DMS79 treated with DMSO at 0.1 percent for 48 hours (cell line): ENCODE measurements around the gene TFEB.

Experiments
- DNase-seq: peaks from one replicate; lab custom pipeline; 2025; lab: John Stamatoyannopoulos, UW

TFEB gene

DNA sequence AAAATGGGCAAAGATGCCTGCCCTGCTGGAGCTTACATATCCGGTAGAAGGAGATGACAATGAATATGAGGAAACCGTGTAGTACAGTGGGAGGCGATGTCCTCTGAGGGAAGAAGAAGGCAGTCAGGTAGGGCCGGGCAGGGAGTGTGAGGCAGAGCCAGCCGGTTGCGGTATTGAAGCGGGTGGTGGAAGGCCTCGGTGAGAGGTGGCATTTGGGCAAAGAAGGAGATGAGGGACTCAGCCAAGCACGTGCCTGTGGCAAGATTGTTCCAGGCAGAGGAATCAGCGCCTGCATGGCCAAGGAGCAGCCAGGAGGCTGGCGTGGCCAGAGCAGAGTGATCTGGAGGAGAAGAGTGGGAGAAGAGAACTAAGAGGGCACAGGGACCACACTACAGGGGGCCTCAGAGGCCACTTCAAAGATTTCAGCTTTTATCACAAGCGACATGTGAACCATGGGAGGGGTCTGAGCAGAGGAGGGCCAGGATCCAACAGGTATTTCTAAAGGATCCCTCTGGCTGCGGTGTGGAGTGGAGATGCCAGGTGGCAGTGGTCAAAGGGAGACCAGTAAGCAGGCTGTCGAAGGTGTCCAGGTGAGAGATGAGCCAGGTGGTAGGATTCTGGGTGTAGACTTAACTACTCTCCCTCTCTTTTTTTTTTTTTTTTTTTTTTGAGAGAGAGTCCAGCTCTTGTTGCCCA is 83.3 kb downstream of the TFEB start:
- DNase-seq = no peak

DNA sequence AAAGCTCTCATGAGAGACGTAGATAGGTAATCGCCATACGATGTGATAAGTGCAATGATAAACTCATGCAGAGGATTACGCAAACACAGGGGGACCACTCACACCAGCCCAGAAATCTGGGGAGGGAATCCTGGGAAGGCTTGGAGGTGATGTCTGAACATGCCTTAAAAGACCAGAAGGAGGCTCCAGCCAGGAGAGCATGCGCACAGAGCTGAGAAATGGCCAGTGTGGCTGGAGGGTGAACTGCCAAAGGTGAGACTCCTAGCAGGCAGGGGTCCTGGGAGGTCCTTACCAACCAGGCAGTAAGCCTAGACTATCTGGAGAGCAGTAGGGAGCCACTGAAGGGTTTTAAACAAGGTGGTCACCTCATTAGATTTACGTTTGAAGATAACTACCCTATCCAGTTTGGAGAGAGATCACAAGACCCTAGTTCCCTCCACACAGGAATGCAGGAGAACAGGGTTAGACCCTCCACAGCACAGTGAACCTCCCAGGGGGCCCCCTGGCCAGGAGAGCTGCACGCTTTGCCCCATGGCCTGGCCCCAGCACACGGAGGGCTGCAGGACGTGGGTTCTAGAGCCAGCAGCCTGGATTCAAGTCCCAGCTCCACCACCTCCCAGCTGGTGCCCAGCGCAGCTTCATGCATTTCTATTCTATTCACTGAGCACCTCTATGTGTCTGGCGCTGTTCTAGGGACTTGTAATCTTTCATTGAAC is 84.0 kb downstream of the TFEB start:
- DNase-seq = no peak

DNA sequence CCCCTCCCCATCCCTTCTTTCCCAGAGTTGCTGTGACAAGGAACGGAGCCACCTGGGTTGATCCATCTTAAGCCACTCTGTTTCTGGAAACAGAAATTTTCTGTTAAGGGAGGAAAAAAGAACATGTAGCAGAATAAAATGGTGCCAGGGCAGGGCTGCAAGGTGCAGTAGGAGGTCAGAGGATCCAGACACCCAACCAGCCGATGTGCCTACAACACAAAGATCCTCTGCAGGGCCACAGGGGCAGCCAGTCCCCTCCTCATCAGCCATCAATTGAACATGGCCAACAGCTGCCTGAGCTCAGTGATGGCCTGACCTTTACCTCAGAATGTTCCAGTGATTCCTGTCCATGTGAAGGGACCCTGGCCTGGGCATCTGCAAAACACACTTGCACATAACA is 85.3 kb downstream of the TFEB start:
- no peak for DNase-seq

DNA sequence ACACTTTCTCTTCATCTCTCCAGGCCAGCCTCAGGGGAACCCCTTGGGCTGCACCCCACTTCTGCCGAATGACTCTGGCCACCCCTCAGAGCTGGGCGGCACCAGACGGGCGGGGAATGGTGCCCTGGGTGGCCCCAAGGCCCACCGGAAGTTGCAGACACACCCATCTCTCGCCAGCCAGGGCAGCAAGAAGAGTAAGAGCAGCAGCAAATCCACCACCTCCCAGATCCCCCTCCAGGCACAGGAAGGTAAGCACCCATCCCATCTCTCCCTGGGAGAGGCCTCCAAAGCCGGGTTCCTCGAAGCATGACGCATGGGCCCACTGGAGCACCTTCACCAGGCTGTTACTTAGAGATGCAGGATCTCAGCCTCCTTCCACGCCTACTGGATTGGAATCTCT is 85.8 kb downstream of the TFEB start:
- DNase-seq = no peak

DNA sequence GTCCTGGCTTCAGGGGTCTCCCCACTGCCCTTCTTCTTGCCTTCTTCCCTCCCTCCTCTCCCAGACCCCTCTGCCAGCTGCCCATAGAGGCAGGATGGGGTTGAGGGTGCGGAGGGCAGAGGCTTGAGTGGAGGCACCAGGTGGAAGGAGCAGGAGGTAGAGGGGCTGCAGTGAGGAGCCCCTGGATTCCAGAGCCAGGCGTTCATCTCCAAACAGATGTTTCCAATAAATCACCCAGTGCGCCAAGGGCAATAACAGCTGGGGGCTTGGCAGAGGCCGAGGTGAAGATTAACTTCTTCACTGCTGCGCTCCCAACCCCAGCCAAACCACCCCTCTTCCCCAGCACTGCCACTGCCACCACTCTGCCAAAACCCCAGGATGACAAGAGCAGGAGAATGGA is 86.5 kb downstream of the TFEB start:
- no peak for DNase-seq

DNA sequence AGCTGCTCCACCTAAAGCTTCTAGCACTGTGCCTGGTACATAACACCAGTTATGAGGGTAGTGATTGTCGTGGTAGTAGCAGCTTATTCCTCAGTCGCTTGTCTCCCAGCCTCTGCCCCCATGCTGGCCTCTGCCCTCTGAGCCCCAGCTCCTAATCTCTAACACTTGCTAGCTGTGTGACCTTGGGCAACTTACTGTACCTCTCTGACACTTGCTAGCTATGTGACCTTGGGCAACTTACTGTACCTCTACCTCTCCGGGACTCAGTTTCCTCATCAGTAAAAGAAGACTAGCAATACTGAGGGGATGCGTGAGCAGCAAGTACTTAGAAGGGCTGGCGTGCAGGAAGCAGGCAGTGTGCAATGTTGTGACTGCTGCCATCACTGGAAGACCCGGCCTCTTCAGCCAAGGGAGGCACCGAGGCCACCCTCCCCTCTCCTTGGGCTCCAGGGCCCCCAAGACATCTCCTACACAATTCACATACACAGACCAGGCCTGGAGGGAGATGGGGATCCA is 87.3 kb downstream of the TFEB start:
- no peak for DNase-seq

DNA sequence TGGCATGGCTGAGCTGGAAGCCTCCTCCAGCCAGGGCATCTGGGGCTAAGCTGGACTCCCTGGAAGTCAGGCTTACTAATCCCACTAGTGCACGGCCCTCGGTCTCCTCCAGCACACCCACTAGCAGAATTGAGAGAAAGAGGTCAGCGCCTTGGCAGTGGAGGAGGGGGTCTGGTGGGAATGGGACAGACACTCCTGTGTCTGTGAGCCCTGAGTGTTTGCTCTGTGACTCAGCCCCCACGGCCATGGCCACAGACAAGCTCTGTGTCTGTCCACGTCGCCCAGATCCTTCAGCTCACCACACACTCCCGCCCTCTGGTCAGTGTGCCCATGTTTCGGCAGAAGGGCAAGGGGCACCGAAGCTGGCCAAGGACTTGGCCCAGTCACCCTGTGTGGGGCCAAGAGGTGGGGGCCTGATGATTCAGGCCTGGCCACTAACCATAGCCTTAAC is 88.3 kb downstream of the TFEB start:
- no peak for DNase-seq

DNA sequence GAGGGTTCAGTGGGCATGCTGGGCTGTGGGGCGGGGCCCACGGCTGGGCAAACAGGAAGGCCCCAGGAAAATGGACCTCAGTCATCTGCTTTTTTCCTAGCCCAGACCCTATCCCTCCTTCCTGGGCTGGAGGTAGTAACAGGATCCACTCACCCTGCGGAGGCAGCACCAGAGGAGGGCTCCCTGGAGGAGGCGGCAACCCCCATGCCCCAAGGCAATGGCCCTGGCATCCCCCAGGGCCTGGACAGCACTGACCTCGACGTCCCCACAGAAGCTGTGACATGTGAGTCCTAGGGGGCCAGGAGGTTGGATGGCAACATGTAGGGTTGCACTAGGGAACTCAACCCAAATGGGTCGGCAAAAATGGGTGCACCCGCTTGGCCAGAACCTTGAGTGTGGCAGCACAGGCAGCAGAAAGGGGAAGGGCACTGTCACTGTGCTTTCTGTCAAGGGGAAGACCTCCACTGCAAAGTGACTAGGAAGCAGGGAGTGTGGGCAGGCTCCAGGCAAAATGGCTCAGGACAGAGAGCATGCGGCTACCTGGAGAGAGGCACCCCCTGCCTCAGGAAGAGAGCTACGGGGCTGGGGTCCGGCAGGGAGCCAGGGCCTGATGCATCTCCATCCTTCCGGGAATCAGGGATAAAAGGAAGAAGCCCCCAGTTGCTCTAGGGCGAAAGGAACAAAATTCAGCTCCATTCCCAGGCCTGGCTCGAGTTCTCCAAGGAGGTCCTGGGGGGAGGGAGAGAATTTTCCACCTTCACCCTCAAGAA is 89.2 kb downstream of the TFEB start:
- DNase-seq = no peak

DNA sequence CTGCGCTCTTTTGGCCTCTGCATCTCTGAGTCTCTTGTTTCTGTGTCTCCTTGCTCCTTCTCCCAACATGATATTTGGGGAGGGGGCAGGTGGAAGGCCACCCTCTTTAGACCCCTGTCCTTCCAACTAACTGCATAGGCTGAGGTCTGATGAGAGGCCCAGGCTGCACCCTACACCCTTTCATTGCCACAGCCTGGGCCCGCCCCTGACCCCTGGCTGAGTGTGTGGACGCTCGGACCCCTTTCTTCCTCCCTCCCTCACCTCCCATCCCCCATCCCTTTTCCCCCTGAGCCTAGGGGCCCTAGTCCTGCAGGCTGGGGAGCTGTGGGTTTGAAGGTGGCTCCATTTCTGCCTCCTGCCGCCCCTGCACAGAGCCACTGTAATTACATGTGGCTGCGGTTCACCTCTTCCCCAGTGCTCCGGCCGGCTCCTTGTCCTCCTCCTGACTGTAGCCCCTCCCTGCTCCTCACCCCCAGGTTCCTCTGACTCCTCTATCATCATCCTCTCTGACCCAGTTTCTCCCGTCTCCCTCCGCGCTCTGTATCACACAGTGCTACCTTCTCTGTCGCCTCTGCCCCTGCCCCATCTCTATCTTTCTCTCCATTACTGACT is 90.3 kb downstream of the TFEB start:
- no peak for DNase-seq

DNA sequence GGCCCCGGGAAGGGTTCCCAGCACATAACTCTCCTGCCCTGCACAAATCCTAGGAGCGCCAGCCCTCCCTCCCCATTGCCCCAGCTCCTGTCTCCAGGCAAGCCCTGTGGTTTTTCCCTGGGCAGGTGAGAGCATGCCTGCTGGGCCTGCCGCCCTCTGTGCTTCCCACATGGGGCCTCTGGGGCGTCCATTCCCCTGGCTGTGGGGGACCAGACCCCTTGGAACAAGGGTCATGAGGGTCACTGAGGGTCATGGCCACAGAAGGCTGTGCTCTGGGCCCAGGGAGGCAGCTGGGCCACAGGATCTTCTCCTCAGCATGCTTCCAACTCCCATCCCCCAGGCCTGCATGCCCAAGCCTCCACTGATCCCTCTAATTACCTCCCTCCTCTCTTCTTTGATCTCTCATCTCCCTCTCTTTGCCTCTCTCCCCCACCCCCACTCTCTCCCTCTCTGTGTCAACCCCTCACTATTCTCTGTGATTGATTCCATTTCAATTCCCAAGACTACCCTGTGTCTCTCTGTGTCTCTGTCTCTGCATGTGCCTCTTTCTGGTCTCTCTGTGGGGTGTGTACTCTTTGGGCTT is 91.0 kb downstream of the TFEB start:
- no peak for DNase-seq

DNA sequence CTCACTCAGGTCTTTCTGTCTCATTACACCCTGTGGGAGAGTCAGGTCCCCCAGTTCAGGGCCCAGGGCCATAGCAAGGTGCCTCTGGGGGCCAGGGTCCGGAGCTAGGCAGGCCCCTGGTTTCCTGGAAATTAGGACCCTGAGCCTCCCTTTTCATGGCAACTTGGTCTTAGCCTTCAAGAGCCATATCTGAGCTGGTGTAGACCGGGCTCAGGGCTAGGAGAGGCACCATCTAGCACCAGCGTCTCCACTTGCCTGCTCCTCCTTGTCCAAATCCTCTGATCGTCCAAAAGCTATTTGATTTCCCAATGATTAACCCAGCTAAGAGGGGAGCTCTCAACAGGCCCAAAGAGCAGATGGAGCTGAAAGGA is 91.5 kb downstream of the TFEB start:
- no peak for DNase-seq

DNA sequence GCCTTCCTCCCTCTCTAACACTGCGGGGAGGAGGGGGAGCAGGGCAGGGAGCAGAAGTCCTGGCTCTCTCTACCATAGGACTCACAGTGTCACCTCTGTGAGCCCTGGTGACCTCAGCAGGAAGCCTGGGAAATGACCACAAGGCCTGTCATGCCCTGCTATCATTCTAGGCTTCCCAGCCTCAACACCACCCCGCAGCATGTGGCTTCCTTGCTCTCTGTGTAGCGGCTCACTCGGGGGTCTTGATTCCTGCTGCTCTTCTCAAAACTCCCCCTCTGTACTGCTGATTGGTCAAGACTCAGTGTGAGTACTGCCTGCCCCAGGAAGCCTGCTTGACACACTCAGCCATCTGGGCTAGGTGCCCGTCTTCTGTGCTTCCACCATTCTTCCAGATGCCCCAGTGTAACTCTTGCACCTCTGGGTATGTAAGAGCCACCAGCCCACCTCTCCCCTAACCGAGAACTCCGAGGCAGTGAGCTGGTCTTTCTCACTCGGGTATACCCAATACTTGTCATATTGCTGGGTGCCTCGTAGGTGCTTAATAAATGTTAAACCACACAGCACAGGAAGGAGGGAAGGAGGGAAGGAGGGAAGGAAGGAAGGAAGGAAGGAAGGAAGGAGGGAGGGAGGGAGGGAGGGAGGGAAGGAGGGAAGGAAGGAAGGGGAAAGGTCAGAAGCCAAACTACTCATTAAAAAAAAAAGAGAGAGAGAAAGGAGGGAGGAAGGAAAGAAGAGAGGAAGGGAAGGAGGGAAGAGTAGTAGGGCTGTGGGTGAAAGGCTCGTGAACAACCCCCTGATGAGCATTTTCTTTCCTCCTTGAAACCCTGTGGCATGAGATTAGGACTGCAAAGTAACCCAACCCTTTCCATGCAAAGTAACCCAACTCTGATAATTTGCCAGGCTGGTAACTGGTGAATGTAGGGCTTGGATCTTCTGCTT is 92.2 kb downstream of the TFEB start:
- DNase-seq = no peak

DNA sequence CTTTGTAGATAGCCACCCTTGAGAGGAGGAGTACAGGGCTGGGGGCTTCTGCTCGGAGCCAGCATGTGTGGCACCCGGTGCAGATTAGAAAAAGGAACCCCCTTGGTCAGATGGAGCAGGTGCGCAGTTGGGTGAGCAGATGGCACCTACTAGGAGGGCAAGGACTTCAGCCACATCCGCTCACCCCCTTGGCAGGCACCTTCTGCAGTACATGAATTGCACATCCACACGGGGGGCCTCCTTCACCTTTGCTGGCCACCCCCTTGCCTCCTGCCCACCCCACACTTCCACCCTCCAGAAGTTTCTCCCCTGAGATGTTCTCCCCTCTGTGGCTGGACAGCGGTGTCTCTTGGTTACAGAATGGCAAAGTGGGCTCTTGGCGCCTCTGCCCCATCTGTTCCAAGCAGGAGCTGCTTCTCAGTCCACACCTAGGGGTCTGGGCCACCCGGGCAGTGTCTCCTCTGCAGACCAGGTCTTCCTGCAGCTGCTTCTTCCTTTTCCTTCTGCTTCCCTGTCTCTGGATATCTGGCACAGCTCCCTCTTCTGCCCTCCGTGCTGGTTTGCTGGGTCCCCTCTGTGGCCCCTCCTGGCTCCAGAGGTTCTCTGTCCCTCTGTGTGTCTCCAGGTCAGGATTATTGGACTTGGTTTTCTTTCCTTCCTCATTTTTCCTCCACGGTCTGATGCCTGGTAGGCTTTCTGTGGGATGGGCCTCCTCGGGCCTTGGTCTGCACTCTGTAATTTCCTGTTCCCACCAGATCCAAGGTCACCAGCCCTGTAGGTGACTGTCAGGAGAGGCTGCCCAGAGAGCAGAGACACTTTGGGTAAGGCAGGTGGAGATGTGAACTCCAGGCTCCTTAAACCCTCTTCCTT is 93.1 kb downstream of the TFEB start:
- DNase-seq = no peak

DNA sequence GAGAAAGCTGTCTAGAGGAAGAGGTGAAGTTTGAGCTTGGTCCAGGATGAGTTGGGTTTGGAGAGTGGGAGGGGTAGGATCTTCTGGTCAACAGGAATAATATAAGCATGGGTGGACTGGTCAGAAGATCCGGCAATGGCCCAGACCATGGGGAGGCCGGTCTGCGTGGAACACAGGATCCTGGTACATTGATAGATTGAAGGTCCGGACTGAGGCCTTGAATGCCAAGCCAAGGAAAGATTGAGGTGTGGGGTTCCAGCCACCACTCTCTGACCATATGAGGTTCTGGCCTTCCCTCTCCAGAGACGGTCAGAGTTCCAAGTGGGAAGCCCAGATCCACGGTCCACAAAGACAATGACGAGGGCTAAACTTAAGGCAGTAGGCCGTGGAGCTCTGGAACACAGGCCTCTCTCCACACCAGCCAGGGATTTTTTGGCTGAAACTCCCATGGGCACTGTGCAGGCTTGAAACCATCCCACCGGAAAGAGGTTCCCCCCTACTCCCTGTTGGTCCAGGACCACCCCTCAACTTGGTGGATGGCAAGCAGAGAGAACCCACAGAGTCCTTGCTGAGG is 94.0 kb downstream of the TFEB start:
- no peak for DNase-seq

DNA sequence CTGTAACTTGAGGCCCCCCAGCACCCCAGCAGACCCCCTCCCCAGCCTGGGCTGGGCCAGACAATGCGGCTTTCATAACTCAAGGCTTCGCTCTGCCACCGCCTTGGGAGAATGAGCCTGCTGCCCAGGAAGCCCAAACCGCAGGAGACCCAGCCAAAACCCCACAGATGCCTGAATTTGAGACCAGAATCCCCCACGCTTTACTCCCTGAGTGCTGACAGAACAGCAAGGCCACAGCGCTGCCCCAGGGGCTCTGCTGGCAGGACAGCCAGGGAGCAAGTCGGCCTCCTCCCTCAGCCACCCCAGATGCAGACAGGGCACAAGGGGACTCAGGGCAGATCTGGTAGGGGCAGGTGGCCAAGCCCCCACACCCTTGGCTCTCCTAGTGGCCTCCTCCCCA is 95.0 kb downstream of the TFEB start:
- DNase-seq = no peak

DNA sequence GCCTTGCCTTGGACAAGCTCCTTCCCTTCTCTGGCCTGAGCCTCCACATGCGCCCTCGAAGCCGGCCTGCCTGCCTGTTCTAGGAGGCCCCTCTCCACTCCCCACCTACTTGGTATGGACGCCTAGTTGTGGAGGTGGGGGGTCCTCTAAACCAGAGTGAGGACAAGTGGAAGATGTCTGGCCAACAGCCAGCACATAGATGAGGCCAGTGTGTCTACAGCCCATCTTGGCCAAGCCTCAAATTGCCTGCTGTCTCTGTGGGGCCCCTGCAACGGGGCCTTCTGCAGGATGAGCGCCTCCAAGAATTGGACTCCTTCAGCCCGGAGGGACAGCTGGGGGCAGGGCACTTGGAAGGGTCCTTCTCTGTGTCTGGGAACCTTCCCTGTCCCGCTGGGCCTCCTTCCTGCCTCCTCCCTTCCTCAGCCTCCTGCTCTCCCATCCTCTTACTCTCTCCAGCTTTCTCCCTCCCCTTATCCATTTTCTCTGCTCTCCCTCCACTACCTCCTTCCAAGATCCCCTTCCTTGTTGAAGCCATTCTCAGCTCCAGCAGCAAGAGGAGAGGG is 95.5 kb downstream of the TFEB start:
- no peak for DNase-seq

DNA sequence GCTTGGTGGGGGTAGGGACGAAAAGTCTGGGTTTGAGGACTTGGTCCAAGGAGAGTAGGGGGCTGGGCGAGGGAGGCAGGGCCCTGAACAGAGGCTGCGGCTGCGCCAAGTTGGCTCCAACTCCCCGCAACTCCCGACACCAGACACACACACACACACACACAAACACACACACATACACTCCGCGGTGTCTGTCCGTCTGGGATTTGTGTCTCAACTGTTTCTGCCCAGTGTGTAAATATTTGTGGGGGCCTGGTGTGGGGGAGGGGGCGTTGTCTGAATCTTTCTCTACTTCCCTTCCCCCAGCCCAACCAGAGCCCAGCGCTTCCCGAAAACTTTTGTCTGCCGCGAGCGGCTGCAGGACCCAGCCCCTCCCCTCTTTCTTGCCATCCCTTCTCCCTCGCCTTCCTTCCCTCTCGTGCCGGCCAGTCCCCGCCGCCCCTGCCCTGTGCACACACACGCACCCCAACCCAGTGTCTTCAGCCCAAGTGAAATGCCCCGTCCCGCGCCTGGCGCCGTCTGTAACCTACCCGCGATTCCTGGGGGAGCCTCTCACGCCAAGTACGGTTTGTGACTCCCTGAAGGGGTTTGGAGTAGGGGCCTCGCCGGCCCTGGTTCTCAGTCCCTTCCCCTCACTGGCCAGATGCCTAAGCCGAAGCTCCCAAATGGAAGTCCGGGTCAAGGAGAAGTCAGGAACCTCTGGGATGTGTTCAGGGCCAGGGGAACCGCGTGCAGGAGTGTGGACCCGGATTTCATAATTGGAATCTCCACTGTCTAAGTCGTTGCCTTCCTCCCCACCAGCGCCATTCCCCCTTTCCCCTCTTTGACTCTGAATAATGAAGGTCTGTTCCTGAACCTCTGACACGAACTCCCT is 96.2 kb downstream of the TFEB start:
- DNase-seq = no peak
